Testis (tissue), 3 donors: ENCODE results near the gene NOTO. TPM values are rescaled to one million over a fixed set of nuclear protein-coding genes. Genes with fewer than 3 reads are reported as not detected.

ENCODE experiments used
- DNase-seq: peaks from one replicate; pipeline ENCODE4 v3.0.0-alpha.2; 2019
- H3K27ac ChIP-seq, 2 donors: fragments of 200-600 bp; sonication (generic); one replicate each; pipeline ENCODE4 v1.5.1; 2019
- H3K27me3 ChIP-seq: fragments of 200-600 bp; sonication (generic); one replicate; pipeline ENCODE4 v1.5.1; 2019
- H3K36me3 ChIP-seq: fragments of 200-600 bp; sonication (generic); one replicate; pipeline ENCODE4 v1.5.1; 2017; ENCODE audit warnings: low read depth; ENCODE audit errors: missing control alignments
- H3K4me1 ChIP-seq: fragments of 200-600 bp; sonication (generic); one replicate; pipeline ENCODE4 v1.5.1; 2019
- H3K4me3 ChIP-seq, 2 donors: fragments of 200-600 bp; sonication (generic); one replicate each; pipeline ENCODE4 v1.5.1; 2017 to 2019
- H3K9me3 ChIP-seq: fragments of 200-600 bp; sonication (generic); one replicate; pipeline ENCODE4 v1.5.1; 2017
- POLR2A ChIP-seq: fragments of 450-650 bp; IDR thresholded peaks from one replicate; pipeline ENCODE4 v1.6.1; 2017; ENCODE audit warnings: antibody characterized with exemption, mild to moderate bottlenecking, moderate library complexity
- WGBS, 2 donors: methylation state at CpG; one replicate each; pipeline ENCODE4 v1.1.5; 2018; 5-methylcytosine and 5-hydroxymethylcytosine counted together
- intact Hi-C: fragments of 100-400 bp; cut with DNase I; formaldehyde crosslinking; loops from one replicate; pipeline ENCODE4 v1.15.1; 2023; ENCODE audit warnings: low total_unique reads
- polyA plus RNA-seq: library from polyadenylated mRNA; stranded (reverse); fragments of 350-450 nt; fragmentation: Illumina TruSeq; extraction: RNeasy Lipid Tissue Mini Kit (QIAGEN cat#74804); gene quantifications from one replicate; pipeline ENCODE4 v1.2.3, GENCODE V29; 2014; ENCODE audit warnings: low read depth, low replicate concordance; ENCODE audit not compliant: insufficient read depth
- total RNA-seq, 2 donors: library from RNA; depleted of rRNA; stranded (reverse); fragments of >200 nt; gene quantifications; one replicate each; pipeline ENCODE4 v1.2.3, GENCODE V29; 2016
- TF ChIP-seq, protein P1 (sequence below), 3 experiments: fragments of 450-650 bp in 2 of 3; fragments of 200-600 bp in 1 of 3; sonication (generic) in 1 of 3; IDR thresholded peaks; one replicate each; pipeline ENCODE4 v1.5.1; 2016 to 2019; ENCODE audit warnings: antibody characterized with exemption in 3 of 3, mild to moderate bottlenecking in 2 of 3, moderate library complexity in 1 of 3

The NOTO gene
- total and polyA plus RNA-seq, 3 donors from 2014 or later: 0.37 to 0.63 TPM; not detected in 1

DNA sequence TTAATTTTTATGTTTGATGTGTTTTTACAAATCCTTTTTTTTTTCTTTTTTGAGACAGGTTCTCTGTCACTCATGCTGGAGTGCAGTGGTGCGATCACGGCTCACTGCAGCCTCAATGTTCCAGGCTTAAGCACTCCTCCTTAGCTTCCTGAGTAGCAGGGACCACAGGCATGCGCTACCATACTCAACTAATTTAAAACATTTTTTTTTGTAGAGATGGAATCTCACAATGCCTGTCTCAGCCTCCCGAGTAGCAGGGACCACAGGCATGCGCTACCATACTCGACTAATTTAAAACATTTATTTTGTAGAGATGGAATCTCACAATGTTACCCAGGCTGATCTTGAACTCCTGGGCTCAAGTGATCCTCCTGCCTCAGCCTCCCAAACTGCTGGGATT, 3.2 kb downstream of the NOTO start:
- H3K36me3 ChIP-seq: no peaks in the 10 kb centered on the region
- no peak for DNase-seq
- no peak overlapping the region for H3K4me3 ChIP-seq
- H3K27me3 ChIP-seq: no peaks in the 10 kb centered on the region
- peaks cover 7% of the 10 kb centered on the region for H3K4me1 ChIP-seq
- intact Hi-C loops: no loop called here
- H3K9me3 ChIP-seq: no peaks in the 10 kb centered on the region
- H3K27ac ChIP-seq: no peak overlapping the region
- TF ChIP-seq POLR2A: no peak
- TF ChIP-seq, protein P1, sequence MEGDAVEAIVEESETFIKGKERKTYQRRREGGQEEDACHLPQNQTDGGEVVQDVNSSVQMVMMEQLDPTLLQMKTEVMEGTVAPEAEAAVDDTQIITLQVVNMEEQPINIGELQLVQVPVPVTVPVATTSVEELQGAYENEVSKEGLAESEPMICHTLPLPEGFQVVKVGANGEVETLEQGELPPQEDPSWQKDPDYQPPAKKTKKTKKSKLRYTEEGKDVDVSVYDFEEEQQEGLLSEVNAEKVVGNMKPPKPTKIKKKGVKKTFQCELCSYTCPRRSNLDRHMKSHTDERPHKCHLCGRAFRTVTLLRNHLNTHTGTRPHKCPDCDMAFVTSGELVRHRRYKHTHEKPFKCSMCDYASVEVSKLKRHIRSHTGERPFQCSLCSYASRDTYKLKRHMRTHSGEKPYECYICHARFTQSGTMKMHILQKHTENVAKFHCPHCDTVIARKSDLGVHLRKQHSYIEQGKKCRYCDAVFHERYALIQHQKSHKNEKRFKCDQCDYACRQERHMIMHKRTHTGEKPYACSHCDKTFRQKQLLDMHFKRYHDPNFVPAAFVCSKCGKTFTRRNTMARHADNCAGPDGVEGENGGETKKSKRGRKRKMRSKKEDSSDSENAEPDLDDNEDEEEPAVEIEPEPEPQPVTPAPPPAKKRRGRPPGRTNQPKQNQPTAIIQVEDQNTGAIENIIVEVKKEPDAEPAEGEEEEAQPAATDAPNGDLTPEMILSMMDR (IDR thresholded peaks at IDR 0.05): no peak
- 87 to 95% methylated on average over 6 of the region's 6 CpGs for WGBS, 2 donors

GRCh38 chr2:73208258-73208657, 5.9 kb downstream of the NOTO start:
- TF ChIP-seq POLR2A: no peak
- TF ChIP-seq, protein P1 (IDR thresholded peaks at IDR 0.05): no peak
- WGBS, 2 donors: 73 to 83% methylated on average over 2 to 3 of the region's 3 CpGs
- no peak for DNase-seq
- H3K27ac ChIP-seq: no peak overlapping the region
- H3K4me3 ChIP-seq: no peak overlapping the region
- no peaks in the 10 kb centered on the region for H3K4me1 ChIP-seq
- no peaks in the 10 kb centered on the region for H3K27me3 ChIP-seq
- intact Hi-C loops: no loop called here
- H3K36me3 ChIP-seq: no peaks in the 10 kb centered on the region
- no peaks in the 10 kb centered on the region for H3K9me3 ChIP-seq

DNA sequence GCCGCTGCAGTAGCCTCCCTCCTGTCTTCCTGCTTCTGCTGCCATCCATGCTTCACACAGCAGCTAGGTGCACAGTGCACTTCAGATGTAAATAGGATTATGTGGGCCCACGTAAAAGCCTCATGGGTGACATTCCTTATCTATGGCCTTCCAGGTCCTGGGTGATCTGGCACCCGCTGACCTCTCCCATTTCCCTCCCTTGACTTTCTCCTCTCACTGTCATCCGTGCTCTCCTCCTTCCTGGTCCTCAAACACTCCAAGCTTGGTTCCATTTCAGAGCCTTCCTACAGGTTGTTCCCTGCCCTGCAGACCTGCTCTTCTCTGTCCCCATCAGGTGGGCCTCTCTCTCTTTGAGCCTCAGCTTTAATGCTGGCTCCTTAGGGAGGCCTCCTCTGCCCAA, 7.6 kb downstream of the NOTO start:
- intact Hi-C loops: no loop called here
- no peak for TF ChIP-seq POLR2A
- TF ChIP-seq, protein P1 (IDR thresholded peaks at IDR 0.05): no peak
- H3K9me3 ChIP-seq: no peaks in the 10 kb centered on the region
- H3K4me1 ChIP-seq: peaks cover 3% of the 10 kb centered on the region
- H3K27ac ChIP-seq: no peak overlapping the region
- DNase-seq: no peak
- H3K27me3 ChIP-seq: no peaks in the 10 kb centered on the region
- H3K4me3 ChIP-seq: no peak overlapping the region
- WGBS, 2 donors: 83 to 91% methylated on average over 4 of the region's 4 CpGs
- H3K36me3 ChIP-seq: no peaks in the 10 kb centered on the region

GRCh38 chr2:73210696-73211095, 8.3 kb downstream of the NOTO start:
- Histone ChIP-seq H3K27ac (no peak overlapping the region), H3K27me3 (no peaks in the 10 kb centered on the region), H3K4me3 (no peak overlapping the region), H3K4me1 (peaks cover 3% of the 10 kb centered on the region), H3K36me3 (no peaks in the 10 kb centered on the region), H3K9me3 (no peaks in the 10 kb centered on the region)
- TF ChIP-seq POLR2A: no peak
- TF ChIP-seq, protein P1 (IDR thresholded peaks at IDR 0.05): no peak
- DNase-seq: no peak
- 83 to 90% methylated on average over 6 of the region's 6 CpGs for WGBS, 2 donors
- intact Hi-C loops: no loop called here

DNA sequence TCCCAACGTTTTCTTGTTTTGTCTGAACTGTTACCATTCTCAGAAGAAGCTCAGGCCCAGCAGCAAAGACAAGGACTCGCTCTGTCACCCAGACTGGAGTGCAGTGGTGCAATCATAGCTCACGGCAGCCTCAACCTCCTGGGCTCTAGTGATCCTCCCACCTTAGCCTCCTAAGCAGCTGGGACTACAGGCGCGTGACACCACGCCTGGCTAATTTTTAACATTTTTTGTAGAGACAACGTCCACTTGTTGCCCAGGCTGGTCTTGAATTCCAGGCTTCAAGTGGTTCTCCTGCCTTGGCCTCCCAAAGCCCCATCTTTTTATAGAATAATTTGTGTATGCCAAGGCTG, 9.7 kb downstream of the NOTO start:
- intact Hi-C loops: no loop called here
- H3K9me3 ChIP-seq: no peaks in the 10 kb centered on the region
- H3K27ac ChIP-seq: no peak overlapping the region
- no peak for TF ChIP-seq POLR2A
- TF ChIP-seq, protein P1 (IDR thresholded peaks at IDR 0.05): no peak
- no peak overlapping the region for H3K4me3 ChIP-seq
- DNase-seq: no peak
- no peaks in the 10 kb centered on the region for H3K27me3 ChIP-seq
- H3K4me1 ChIP-seq: peaks cover 3% of the 10 kb centered on the region
- 77% methylated on average over 7 of the region's 7 CpGs for WGBS, 2 donors
- H3K36me3 ChIP-seq: no peaks in the 10 kb centered on the region
